ENCODE measurements around the gene PTPRG. TPM values are rescaled to one million over a fixed set of nuclear protein-coding genes. Genes with fewer than 3 reads are reported as not detected.

PTPRG gene
- total RNA-seq, 2 experiments from 2014 or later: 0.13 to 0.70 TPM

DNA sequence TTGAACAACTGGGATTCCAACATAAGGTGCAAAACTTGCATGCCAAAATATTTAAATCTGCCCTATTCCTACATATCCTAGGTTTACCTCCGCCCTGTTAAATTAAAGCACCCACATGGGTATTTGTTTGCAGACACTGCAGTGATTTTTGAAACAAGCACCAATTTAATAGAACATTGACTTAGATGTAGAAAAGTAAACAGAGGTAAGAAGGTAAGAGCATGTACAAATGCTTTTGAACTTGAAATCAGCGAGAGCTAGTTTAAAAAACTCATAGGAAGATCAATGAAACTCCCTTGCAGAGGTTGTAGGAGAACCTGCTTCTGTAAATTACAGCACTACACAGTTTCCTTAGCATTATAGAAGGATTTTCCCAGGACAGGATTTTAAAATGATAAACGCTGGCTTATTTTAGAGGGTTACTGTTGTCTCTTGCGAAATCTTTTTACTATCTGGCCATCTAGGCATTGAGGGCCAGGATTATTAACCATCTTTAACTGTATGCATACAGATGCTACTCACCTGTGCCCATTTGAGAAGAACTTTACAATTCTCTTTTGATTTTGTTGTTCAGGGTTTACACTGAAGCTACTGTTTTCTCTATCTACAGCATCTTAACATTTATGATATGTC is 527.2 kb downstream of the PTPRG start:
- no TSS peak for BruUV-seq (replicated peaks)
- intact Hi-C loops (cut with micrococcal nuclease; ENCODE audit: unreplicated experiment): no loop called here

DNA sequence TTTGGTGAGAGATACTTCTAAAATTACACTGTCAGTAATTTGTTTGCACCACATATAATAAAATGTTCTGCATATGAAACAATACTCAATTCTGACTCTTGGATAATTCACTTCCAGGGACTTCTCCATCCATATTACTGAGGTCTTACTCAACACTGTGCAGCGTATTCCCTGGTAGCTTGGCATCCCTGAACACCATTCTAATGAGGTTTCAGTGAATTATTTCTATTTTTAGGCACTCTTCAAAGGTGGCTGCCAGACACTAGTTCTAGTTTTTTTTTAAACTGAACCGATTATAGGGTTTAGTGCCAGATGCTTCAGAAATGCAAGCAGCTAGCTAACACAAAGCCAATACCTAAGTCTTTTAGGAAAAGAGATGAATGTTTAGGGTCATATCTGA is 528.7 kb downstream of the PTPRG start:
- no peaks in the 10 kb centered on the region for H3K9me2 ChIP-seq (ENCODE audit: insufficient read depth, low read length)
- TF ChIP-seq, protein P1, sequence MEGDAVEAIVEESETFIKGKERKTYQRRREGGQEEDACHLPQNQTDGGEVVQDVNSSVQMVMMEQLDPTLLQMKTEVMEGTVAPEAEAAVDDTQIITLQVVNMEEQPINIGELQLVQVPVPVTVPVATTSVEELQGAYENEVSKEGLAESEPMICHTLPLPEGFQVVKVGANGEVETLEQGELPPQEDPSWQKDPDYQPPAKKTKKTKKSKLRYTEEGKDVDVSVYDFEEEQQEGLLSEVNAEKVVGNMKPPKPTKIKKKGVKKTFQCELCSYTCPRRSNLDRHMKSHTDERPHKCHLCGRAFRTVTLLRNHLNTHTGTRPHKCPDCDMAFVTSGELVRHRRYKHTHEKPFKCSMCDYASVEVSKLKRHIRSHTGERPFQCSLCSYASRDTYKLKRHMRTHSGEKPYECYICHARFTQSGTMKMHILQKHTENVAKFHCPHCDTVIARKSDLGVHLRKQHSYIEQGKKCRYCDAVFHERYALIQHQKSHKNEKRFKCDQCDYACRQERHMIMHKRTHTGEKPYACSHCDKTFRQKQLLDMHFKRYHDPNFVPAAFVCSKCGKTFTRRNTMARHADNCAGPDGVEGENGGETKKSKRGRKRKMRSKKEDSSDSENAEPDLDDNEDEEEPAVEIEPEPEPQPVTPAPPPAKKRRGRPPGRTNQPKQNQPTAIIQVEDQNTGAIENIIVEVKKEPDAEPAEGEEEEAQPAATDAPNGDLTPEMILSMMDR (conservative IDR thresholded peaks at IDR 0.05; ENCODE audit: low read length): no peak
- no peak for TF ChIP-seq EZH2phosphoT487 (IDR thresholded peaks at IDR 0.05; ENCODE audit: borderline replicate concordance, low read depth, low read length)
- no TSS peak for BruUV-seq (replicated peaks)
- intact Hi-C loops (cut with micrococcal nuclease; ENCODE audit: unreplicated experiment): no loop called here
- ChIA-PET POLR2A (interaction anchor here (0.6 kb wide), 1 partner anchor 20 kb away, joined by 3 read pairs; no protein-coding TSS in a partner anchor), CTCF (ENCODE audit: unreplicated experiment) (no interaction called here)
- no peaks in the 10 kb centered on the region for H4K20me1 ChIP-seq (ENCODE audit: insufficient read depth, low read length)
- no peaks in the 10 kb centered on the region for H3K4me1 ChIP-seq (ENCODE audit: insufficient read depth, low read length, poor library complexity, severe bottlenecking)
- H3K79me2 ChIP-seq (ENCODE audit: insufficient read depth, low read depth, low read length): no peaks in the 10 kb centered on the region
- H2AFZ ChIP-seq (ENCODE audit: low read length): no peak overlapping the region
- no peak overlapping the region for H3K4me3 ChIP-seq (ENCODE audit: low read depth, low read length, poor library complexity, severe bottlenecking)
- DNase-seq (ENCODE audit: low spot score): no peak
- no peaks in the 10 kb centered on the region for H3K36me3 ChIP-seq (ENCODE audit: insufficient read depth, low read length)
- H3K4me2 ChIP-seq (ENCODE audit: low read length): no peak overlapping the region
- no peak overlapping the region for H3K27ac ChIP-seq (ENCODE audit: low read depth, low read length, poor library complexity, severe bottlenecking)
- no peaks in the 10 kb centered on the region for H3K9me3 ChIP-seq (ENCODE audit: low read length)

More for the DNA sequence above, 527.2 kb downstream of the PTPRG start:
- Histone ChIP-seq H3K79me2 (ENCODE audit: insufficient read depth, low read depth, low read length) (no peaks in the 10 kb centered on the region; the same call in 1 of the 2 replicates), H3K9me3 (ENCODE audit: low read length) (no peaks in the 10 kb centered on the region), H3K4me2 (ENCODE audit: low read length) (no peak overlapping the region), H3K4me1 (ENCODE audit: insufficient read depth, low read length, poor library complexity, severe bottlenecking) (no peaks in the 10 kb centered on the region), H3K36me3 (ENCODE audit: insufficient read depth, low read length) (no peaks in the 10 kb centered on the region), H2AFZ (ENCODE audit: low read length) (no peak overlapping the region), H4K20me1 (ENCODE audit: insufficient read depth, low read length) (no peaks in the 10 kb centered on the region), H3K9me2 (ENCODE audit: insufficient read depth, low read length) (no peaks in the 10 kb centered on the region), H3K27ac (ENCODE audit: low read depth, low read length, poor library complexity, severe bottlenecking) (no peak overlapping the region), H3K4me3 (ENCODE audit: low read depth, low read length, poor library complexity, severe bottlenecking) (no peak overlapping the region)
- TF ChIP-seq EZH2phosphoT487 (IDR thresholded peaks at IDR 0.05; ENCODE audit: borderline replicate concordance, low read depth, low read length): no peak
- TF ChIP-seq, protein P1 (conservative IDR thresholded peaks at IDR 0.05; ENCODE audit: low read length): no peak
- no peak for DNase-seq (ENCODE audit: low spot score)
- POLR2A ChIA-PET: no interaction called here
- CTCF ChIA-PET (ENCODE audit: unreplicated experiment): no interaction called here

DNA sequence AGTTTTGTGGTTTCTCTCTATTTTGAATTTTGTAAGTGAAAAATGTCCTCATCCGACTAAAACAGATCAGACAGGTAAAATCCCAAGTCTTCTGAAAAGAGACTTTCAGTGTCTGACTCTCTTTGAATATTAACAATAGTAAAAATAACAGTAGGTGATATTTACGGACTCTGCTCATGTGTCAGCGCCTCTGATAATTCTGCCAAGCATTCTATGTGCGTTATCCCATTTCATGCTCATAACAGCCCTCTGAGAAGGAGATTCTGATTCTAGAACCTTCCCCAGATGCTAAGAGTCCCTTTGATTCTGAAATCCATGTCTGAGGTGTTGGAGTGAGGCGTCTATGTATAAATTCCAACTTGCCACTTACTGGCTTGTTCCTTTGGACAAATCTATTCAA is 529.1 kb downstream of the PTPRG start:
- CTCF ChIA-PET (ENCODE audit: unreplicated experiment): no interaction called here
- H3K27ac ChIP-seq (ENCODE audit: low read depth, low read length, poor library complexity, severe bottlenecking): no peak overlapping the region
- H3K9me3 ChIP-seq (ENCODE audit: low read length): no peaks in the 10 kb centered on the region
- no peak overlapping the region for H3K4me2 ChIP-seq (ENCODE audit: low read length)
- H2AFZ ChIP-seq (ENCODE audit: low read length): no peak overlapping the region
- no peaks in the 10 kb centered on the region for H4K20me1 ChIP-seq (ENCODE audit: insufficient read depth, low read length)
- no peaks in the 10 kb centered on the region for H3K36me3 ChIP-seq (ENCODE audit: insufficient read depth, low read length)
- TF ChIP-seq EZH2phosphoT487 (IDR thresholded peaks at IDR 0.05; ENCODE audit: borderline replicate concordance, low read depth, low read length): no peak
- TF ChIP-seq, protein P1 (conservative IDR thresholded peaks at IDR 0.05; ENCODE audit: low read length): no peak
- no peaks in the 10 kb centered on the region for H3K4me1 ChIP-seq (ENCODE audit: insufficient read depth, low read length, poor library complexity, severe bottlenecking)
- POLR2A ChIA-PET: no interaction called here
- no TSS peak for BruUV-seq (replicated peaks)
- intact Hi-C loops (cut with micrococcal nuclease; ENCODE audit: unreplicated experiment): no loop called here
- no peak for DNase-seq (ENCODE audit: low spot score)
- no peaks in the 10 kb centered on the region for H3K79me2 ChIP-seq (ENCODE audit: insufficient read depth, low read depth, low read length)
- H3K9me2 ChIP-seq (ENCODE audit: insufficient read depth, low read length): no peaks in the 10 kb centered on the region
- H3K4me3 ChIP-seq (ENCODE audit: low read depth, low read length, poor library complexity, severe bottlenecking): no peak overlapping the region
